HG03469 (cell line): ENCODE measurements around the gene ZNF732.
"Not testable (repeated sequence)": the region's sequence is repeated elsewhere in the genome, so short reads cannot be mapped to it uniquely, and the experiment has no call there.

ENCODE experiments used
- ATAC-seq: cut with Tn5 transposase; IDR thresholded peaks from one replicate; pipeline ENCODE4 v1.9.1; 2021; ENCODE audit warnings: mild to moderate bottlenecking, moderate library complexity, moderate number of reproducible peaks; ENCODE audit not compliant: unreplicated experiment

Gene ZNF732

DNA sequence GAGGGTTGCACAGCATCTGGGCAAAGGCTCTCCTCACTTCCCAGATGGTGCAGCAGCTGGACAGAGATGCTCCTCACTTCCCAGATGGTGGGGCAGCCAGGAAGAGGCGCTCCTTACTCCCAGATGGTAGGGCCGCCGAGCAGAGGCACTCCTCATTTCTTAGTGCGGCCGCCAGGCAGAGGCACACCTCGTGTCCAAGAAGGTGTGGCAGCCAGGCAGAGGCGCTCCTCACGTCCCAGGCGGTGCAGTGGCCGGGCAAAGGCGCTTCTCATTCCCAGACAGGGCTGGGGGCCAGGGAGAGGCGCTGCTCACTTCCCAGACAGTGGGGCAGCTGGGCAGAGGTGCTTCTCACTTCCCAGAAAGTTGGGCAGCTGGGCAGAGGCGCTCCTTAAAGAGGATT is 48.8 kb downstream of the ZNF732 start:
- ATAC-seq, result no peak

DNA sequence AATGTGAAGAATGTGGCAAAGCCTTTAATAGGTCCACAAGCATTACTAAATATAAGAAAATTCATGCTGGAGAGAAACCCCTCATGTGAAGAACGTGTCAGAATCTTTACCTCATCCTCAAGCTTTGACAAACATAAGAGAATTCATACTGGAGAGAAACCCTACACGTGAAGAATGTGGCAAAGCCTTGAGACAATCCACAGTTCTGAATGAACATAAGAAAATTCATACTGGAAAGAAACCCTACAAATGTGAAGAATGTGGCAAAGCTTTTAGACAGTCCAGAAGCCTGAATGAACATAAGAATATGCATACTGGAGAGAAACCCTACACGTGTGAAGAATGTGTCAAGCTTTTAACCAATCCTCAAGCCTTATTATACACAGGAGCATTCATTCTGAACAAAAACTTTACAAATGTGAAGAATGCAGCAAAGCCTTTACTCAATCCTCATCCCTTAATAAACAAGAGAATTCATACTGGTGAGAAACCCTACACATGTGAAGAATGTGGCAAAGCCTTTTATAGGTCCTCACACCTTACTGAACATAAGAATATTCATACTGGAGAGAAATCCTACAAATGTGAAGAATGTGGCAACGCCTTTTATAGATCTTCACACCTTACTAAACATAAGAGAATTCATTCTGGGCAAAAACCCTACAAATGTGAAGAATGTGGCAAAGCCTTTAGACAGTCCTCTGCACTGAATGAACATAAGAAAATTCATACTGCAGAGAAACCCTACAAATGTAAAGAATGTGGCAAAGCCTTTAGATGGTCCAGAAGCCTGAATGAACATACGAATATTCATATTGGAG is 51.1 kb downstream of the ZNF732 start:
- no peak for ATAC-seq

DNA sequence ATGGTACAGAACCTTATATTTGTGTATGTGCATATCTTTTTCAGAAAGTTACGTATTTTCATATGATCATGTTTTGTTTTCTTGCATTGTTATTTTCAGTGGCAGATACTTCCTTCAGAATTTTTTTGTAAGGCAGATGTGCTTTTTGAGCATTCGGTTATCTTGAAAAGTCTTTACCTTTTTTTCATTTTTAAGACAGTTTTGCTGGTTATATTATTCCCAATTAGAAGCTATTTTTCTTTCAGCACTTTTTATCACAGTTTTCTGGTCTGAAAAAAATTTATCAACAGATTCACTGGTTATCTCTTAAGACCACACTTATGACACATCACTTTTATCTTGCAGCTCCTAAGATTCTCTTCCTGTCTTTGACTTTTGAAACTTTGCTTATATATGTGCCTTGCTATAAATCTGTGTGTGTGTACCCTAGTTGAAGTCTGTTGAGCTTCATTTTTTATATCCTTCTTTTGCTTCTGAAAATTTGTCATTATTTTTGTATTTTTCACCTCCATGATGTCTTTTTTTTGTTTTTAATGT is 53.1 kb downstream of the ZNF732 start:
- ATAC-seq, result no peak

DNA sequence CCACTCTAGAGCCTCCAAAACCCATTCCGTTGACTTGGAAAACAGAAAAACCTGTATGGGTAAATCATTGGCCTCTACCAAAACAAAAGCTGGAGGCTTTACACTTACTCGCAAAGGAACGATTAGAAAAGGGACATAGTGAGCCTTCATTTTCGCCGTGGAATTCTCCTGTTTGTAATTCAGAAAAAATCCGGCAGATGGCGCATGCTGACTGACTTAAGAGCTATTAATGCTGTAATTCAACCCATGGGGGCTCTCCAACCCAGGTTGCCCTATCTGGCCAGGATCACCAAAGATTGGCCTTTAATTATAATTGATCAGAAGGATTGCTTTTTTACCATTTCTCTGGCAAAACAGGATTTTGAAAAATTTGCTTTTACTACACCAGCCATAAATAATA is 60.8 kb downstream of the ZNF732 start:
- ATAC-seq, result no peak

DNA sequence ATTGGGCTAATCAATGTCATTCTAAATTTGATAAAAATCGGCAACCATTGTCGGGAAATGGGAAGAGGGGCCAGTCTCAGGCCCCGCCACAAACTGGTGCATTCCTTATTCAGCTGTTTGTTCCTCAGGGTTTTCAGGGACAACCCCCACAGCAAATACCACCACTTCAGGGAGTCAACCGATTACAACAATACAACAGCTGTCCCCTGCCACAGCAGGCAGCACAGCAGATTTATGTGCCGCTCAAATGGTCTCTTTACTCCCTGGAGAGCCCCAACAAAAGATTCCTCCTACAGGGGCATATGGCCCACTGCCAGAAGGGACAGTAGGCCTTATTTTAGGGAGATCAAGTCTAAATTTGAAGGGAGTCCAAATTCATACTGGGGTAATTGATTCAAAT is 61.8 kb downstream of the ZNF732 start:
- ATAC-seq, result no peak

DNA sequence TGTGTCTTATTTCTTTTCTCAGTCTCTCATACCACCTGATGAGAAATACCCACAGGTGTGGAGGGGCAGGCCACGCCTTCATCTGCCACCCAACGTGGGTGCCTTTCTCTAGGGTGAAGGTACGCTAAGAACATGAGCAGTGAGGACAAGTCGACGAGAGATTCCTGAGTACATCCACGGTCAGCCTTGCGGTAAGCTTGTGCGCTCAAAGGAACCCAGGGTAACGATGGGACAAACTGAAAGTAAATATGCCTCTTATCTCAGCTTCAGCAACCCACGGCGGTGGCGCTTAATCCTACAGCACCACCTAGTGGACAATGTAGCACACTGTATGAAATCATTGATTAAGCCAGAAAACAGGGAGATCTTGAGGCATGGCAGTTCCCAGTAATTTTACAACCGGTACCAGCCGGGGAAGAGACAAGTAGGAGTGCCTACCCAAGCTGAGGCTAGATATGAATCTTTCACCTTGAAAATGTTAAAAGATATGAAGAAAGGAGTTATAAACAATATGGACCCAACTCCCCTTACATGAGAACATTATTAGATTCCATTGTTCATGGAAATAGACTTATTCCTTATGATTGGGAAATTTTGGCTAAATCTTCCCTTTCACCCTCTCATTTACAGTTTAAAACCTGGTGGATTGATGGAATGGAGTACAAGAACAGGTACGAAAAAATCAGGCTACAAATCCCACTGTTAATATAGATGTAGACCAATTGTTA is 63.0 kb downstream of the ZNF732 start:
- ATAC-seq, result no peak

DNA sequence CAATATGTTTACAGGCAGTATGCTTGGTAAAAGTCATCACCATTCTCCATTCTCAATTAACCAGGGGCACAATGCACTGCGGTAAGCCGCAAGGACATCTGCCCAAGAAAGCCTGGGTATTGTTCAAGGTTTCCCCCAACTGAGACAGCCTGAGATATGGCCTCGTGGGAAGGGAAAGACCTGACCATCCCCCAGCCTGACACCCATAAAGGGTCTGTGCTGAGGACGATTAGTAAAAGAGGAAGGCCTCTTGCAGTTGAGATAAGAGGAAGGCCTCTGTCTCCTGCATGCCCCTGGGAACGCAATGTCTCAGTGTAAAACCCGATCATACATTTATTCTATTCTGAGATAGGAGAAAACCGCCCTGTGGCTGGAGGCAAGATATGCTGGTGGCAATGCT is 63.9 kb downstream of the ZNF732 start:
- not testable (repeated sequence) for ATAC-seq

DNA sequence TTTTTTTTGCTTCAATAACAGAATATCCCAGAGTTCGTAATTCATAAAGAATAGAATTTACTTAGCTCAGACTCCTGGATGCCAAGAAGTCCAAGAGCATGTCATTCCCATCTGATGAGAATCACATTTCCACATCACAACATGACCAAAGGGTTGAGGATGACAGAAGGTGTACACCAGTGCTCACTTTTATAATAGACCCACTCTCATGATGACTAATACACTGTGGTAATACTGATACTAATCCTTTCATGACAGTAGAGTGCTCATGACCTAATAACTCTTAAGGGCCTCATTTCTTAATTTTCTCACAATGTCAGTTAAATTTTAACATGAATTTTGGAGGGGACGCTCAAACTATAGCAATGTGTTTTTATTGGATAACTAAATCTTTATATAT is 69.2 kb downstream of the ZNF732 start:
- no peak for ATAC-seq

DNA sequence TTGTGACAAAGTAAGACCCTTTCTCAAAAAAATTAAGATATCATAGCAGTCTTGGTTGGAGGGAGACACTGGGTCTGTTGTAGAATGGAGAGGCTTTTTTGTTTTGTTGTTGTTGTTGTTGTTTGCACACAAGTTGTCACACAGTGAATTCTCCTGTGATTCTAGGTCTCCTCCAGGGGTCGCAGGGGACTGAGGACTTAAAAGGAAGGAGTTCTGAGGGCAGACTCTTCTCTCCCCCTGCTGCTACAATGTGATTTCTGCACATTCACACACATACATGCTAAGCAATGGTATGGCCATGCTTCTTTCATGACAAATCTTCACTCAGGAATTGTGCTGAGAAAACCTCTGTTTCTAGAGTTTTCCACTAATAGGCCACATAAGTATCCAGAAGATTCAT is 71.1 kb downstream of the ZNF732 start:
- no peak for ATAC-seq

DNA sequence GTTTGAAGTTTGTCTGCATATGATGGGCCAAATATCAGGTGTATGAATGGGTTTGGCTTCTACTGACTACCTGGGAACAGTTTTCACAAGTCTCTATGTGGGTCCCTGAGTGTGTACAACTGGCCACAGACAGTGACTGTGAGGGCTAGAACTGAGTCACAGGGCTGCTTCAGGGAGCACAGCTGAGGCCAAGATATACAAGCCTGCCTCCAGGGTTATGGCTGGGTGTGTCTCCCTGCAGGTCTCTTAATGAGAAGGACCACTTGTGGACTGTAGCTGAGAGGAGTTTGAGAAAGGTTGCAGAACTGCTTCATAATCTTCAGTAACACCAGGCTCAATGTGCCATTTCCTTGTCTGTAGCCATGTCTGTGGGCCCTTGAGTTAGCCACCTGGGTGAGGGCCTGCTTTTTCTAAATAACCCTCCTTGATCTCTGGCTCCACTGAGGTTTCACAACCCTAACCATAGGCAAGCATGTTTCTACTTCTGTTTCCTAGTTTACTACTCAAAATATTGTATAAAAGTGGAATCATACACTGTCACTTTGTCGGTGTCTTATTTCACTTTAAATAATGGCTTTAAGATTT is 81.3 kb downstream of the ZNF732 start:
- ATAC-seq, result no peak
